ENCODE data around the gene OMP. TPM values are rescaled to one million over a fixed set of nuclear protein-coding genes. Genes with fewer than 3 reads are reported as not detected.

OMP gene
- total RNA-seq, 1 experiment from 2014 or later = not detected

- intact Hi-C loops (cut with micrococcal nuclease) = no loop called here
- H3K27me3 Mint-ChIP-seq (ENCODE audit: insufficient read depth, unreplicated experiment) = peaks cover 37% of the 10 kb centered on the region
- H3K9me3 Mint-ChIP-seq (ENCODE audit: unreplicated experiment) = no peaks in the 10 kb centered on the region
- ChIA-PET POLR2A (no interaction called here), CTCF (interaction anchor here (0.6 to 0.7 kb wide), 2 partner anchors 25 to 37 kb away, joined by 3 read pairs; no protein-coding TSS in a partner anchor)
- no peaks in the 10 kb centered on the region for H3K36me3 Mint-ChIP-seq (ENCODE audit: insufficient read depth, unreplicated experiment)
- H3K4me1 Mint-ChIP-seq (ENCODE audit: insufficient read depth, unreplicated experiment) = no peaks in the 10 kb centered on the region
- no peak overlapping the region for H3K4me3 Mint-ChIP-seq (ENCODE audit: unreplicated experiment)
- no peak for DNase-seq (ENCODE audit: unreplicated experiment)
- no peak overlapping the region for H3K27ac Mint-ChIP-seq (ENCODE audit: low read depth, unreplicated experiment)
- no peak for TF ChIP-seq CTCF (IDR thresholded peaks at IDR 0.05; ENCODE audit: unreplicated experiment)
- BruUV-seq (replicated peaks) = no TSS peak
These were observed 48.2 kb downstream of the OMP start for GRCh38 chr11:77150836-77151235.

GRCh38 chr11:77151804-77152509 lies 49.3 kb downstream of the OMP start:
- TF ChIP-seq CTCF (IDR thresholded peaks at IDR 0.05; ENCODE audit: unreplicated experiment) = no peak
- DNase-seq (ENCODE audit: unreplicated experiment) = no peak
- CTCF ChIA-PET = no interaction called here
- POLR2A ChIA-PET = no interaction called here
- intact Hi-C loops (cut with micrococcal nuclease) = no loop called here
- no peak overlapping the region for H3K27ac Mint-ChIP-seq (ENCODE audit: low read depth, unreplicated experiment)
- H3K36me3 Mint-ChIP-seq (ENCODE audit: insufficient read depth, unreplicated experiment) = no peaks in the 10 kb centered on the region
- no peaks in the 10 kb centered on the region for H3K9me3 Mint-ChIP-seq (ENCODE audit: unreplicated experiment)
- H3K27me3 Mint-ChIP-seq (ENCODE audit: insufficient read depth, unreplicated experiment) = peaks cover 28% of the 10 kb centered on the region
- no TSS peak for BruUV-seq (replicated peaks)
- no peak overlapping the region for H3K4me3 Mint-ChIP-seq (ENCODE audit: unreplicated experiment)
- H3K4me1 Mint-ChIP-seq (ENCODE audit: insufficient read depth, unreplicated experiment) = no peaks in the 10 kb centered on the region

GRCh38 chr11:77152846-77153245 lies 50.2 kb downstream of the OMP start:
- H3K4me1 Mint-ChIP-seq (ENCODE audit: insufficient read depth, unreplicated experiment) = no peaks in the 10 kb centered on the region
- no peak for DNase-seq (ENCODE audit: unreplicated experiment)
- TF ChIP-seq CTCF (IDR thresholded peaks at IDR 0.05; ENCODE audit: unreplicated experiment) = no peak
- BruUV-seq (replicated peaks) = no TSS peak
- ChIA-PET POLR2A (no interaction called here), CTCF (interaction anchor here (0.6 to 0.8 kb wide), 2 partner anchors 17 to 40 kb away, joined by 3 to 4 read pairs; no protein-coding TSS in a partner anchor)
- intact Hi-C loops (cut with micrococcal nuclease) = no loop called here
- H3K36me3 Mint-ChIP-seq (ENCODE audit: insufficient read depth, unreplicated experiment) = no peaks in the 10 kb centered on the region
- H3K27ac Mint-ChIP-seq (ENCODE audit: low read depth, unreplicated experiment) = no peak overlapping the region
- no peak overlapping the region for H3K4me3 Mint-ChIP-seq (ENCODE audit: unreplicated experiment)
- peaks cover 20% of the 10 kb centered on the region for H3K27me3 Mint-ChIP-seq (ENCODE audit: insufficient read depth, unreplicated experiment)
- no peaks in the 10 kb centered on the region for H3K9me3 Mint-ChIP-seq (ENCODE audit: unreplicated experiment)

Other genes with a start within 250 kb of the OMP start
- gene ACER3, start 241.9 kb upstream of the OMP start, total RNA-seq (2022) = 12.7 and 13.8 TPM in 2 replicates
- not detected in 2 replicates for gene B3GNT6, start 68.4 kb upstream of the OMP start, total RNA-seq (2022)
- 0.26 and 0.49 TPM in 2 replicates for gene CAPN5, start 35.9 kb upstream of the OMP start, total RNA-seq (2022)
- 0.26 and 0.27 TPM in 2 replicates for gene MYO7A, start 25.4 kb downstream of the OMP start, total RNA-seq (2022)
- not detected in 2 replicates for gene GDPD4, start 198.8 kb downstream of the OMP start, total RNA-seq (2022)

Data from MCF 10A (cell line).